Kidney epithelial cell (primary cell): Measurements from ENCODE around the gene DGCR8. TPM values are rescaled to one million over a fixed set of nuclear protein-coding genes. Genes with fewer than 3 reads are reported as not detected.

Experiments used
- DNase-seq: peaks from one replicate; pipeline ENCODE4 v3.0.0-alpha.2; 2010; ENCODE audit warnings: low read depth
- H3K27me3 ChIP-seq: 2 replicates; pipeline ENCODE4 v1.6.0; 2011; ENCODE audit warnings: low read length; ENCODE audit not compliant: control insufficient read depth, insufficient read depth
- H3K36me3 ChIP-seq: 2 replicates; pipeline ENCODE4 v1.5.1; 2011; ENCODE audit warnings: low read length; ENCODE audit not compliant: control insufficient read depth, insufficient read depth
- H3K4me3 ChIP-seq: 2 replicates; pipeline ENCODE4 v1.5.1; 2011; ENCODE audit warnings: low read depth, mild to moderate bottlenecking, control low read depth, low read length
- total RNA-seq: library from RNA; depleted of rRNA; stranded (reverse); fragments of >200 nt; gene quantifications from 2 replicates; pipeline ENCODE4 v1.2.3, GENCODE V29; 2015
- TF ChIP-seq, protein P1 (sequence below): IDR thresholded peaks from 2 replicates; pipeline ENCODE4 v1.5.1; 2011; ENCODE audit warnings: mild to moderate bottlenecking, moderate library complexity, low read length, control low read depth, inconsistent platforms; ENCODE audit not compliant: insufficient read depth, poor library complexity, severe bottlenecking

DGCR8 gene
- total RNA-seq, 1 donor from 2014 or later: 34.0 TPM

DNA sequence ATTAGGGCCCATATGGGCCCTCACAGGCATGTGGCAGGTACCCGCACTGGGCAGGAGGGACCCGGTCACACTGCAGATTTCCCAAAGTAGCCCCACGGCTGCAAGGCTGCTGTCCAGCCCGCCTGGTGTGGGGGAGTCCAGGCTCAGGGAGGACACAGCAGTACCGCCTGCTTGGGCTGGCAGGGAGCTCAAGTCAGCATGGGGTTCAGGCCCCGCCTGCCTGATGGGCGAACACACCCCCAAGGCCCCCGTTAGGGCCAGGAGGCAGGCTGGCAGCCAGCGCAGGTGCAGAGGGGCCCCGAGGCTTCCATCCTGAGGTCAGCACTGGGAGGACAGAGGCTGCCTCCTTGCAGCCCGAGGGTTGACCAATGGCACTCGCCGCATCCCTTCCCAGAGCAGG, 57.1 kb downstream of the DGCR8 start:
- Histone ChIP-seq H3K36me3 (no peaks in the 10 kb centered on the region), H3K4me3 (no peak overlapping the region), H3K27me3 (no peaks in the 10 kb centered on the region)
- DNase-seq: no peak
- TF ChIP-seq, protein P1, sequence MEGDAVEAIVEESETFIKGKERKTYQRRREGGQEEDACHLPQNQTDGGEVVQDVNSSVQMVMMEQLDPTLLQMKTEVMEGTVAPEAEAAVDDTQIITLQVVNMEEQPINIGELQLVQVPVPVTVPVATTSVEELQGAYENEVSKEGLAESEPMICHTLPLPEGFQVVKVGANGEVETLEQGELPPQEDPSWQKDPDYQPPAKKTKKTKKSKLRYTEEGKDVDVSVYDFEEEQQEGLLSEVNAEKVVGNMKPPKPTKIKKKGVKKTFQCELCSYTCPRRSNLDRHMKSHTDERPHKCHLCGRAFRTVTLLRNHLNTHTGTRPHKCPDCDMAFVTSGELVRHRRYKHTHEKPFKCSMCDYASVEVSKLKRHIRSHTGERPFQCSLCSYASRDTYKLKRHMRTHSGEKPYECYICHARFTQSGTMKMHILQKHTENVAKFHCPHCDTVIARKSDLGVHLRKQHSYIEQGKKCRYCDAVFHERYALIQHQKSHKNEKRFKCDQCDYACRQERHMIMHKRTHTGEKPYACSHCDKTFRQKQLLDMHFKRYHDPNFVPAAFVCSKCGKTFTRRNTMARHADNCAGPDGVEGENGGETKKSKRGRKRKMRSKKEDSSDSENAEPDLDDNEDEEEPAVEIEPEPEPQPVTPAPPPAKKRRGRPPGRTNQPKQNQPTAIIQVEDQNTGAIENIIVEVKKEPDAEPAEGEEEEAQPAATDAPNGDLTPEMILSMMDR: no peak

DNA sequence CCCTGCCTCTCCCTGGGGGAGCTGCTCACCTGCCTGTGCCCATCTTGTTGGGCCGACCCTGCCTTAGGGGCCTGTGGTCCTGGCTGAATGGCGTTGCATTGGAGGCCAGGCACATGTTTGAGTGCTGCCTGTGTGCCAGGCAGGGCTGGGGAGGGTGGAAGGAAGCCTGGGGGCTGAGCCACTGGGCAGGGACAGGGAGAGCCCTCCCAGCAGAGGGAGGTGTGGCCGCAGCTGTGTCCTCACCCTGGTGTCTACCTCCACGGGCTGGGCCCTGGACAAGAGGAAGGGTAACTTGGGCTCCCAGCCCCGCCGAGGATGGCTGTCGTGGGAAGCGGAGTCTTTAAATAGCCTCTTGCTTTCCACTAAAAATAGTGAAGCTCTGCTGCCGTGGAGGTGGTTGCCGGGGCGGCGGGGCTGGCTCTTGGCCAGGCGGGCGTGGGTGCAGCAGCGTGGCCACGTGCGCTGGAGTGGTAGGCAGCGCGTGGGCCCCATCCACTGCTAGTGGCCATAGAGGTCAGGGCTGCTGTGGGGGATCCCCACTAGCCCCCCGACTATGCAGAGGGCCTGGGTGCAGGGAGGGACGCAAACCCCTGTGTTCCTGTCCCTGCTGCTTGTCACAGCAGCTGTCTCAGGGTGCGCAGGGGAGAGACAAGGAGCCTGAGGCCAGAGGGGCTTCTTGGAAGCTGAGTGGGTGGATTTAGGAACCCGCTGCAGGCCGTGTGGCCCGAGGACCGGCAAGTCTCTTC, 57.8 kb downstream of the DGCR8 start:
- DNase-seq: no peak
- no peaks in the 10 kb centered on the region for H3K27me3 ChIP-seq
- no peak overlapping the region for H3K4me3 ChIP-seq
- TF ChIP-seq, protein P1: no peak
- no peaks in the 10 kb centered on the region for H3K36me3 ChIP-seq

DNA sequence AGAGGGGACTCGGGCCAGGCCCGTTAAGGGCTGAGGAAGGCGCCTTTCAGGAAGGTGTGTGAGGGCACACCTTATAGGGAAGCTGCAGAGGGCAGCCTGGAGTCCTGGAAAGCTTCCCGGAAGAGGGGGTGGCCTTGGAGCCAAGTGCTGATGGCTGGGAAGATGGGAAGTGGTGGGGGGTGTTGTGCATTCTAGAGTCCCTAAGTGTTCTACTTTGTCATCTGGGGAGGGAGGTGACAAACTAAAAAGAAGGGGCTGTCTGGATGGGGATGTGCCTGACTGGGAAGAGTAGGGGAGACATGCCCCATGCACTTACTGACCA, 58.3 kb downstream of the DGCR8 start:
- Histone ChIP-seq H3K4me3 (no peak overlapping the region), H3K27me3 (no peaks in the 10 kb centered on the region), H3K36me3 (no peaks in the 10 kb centered on the region)
- TF ChIP-seq, protein P1: no peak
- DNase-seq: no peak

DNA sequence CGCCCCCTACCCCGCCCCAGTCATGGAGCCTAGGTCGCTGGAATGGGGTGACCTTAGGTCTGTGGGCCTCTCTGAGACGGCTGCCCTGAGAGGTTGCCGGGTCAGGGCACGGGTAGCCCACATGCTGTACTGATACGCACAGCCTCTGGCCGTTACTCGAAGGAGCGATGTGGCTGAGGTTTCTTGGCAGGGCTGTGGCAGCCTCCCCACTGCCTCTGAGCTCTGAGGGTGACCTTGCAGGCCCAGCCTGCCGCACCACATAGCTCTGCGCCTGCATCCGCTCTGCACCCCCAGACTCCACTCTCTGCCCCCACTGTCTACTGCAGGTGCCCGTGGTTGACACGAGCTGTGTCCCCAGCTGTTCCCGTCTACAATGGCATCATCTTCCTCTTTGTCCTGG, 58.8 kb downstream of the DGCR8 start:
- no peak for DNase-seq
- no peaks in the 10 kb centered on the region for H3K36me3 ChIP-seq
- TF ChIP-seq, protein P1: no peak
- no peaks in the 10 kb centered on the region for H3K27me3 ChIP-seq
- H3K4me3 ChIP-seq: no peak overlapping the region

- Histone ChIP-seq H3K27me3 (no peaks in the 10 kb centered on the region), H3K4me3 (no peak overlapping the region), H3K36me3 (no peaks in the 10 kb centered on the region)
- TF ChIP-seq, protein P1: no peak
- DNase-seq: no peak
These were observed 59.5 kb downstream of the DGCR8 start for GRCh38 chr22:20139391-20140106.
